Nephron progenitor cell (in vitro differentiated cells): ENCODE measurements around the gene HS6ST2.

Experiments
- DNase-seq: peaks from one replicate; pipeline ENCODE4 v3.0.0; 2021
- H3K27ac Mint-ChIP-seq: 2 replicates; pipeline ENCODE4 v1.8.0; 2021; ENCODE audit warnings: mild to moderate bottlenecking, moderate library complexity, mixed read lengths
- H3K27me3 Mint-ChIP-seq: 2 replicates; pipeline ENCODE4 v1.8.0; 2021; ENCODE audit warnings: mild to moderate bottlenecking, low read depth, mixed read lengths; ENCODE audit not compliant: poor library complexity
- H3K36me3 Mint-ChIP-seq: 2 replicates; pipeline ENCODE4 v1.8.0; 2021; ENCODE audit warnings: low read depth, mixed read lengths
- H3K4me1 Mint-ChIP-seq: 2 replicates; pipeline ENCODE4 v1.8.0; 2021; ENCODE audit warnings: mixed read lengths
- H3K4me3 Mint-ChIP-seq: 2 replicates; pipeline ENCODE4 v1.8.0; 2021; ENCODE audit warnings: mild to moderate bottlenecking, moderate library complexity, mixed read lengths
- H3K9me3 Mint-ChIP-seq: 2 replicates; pipeline ENCODE4 v1.8.0; 2021; ENCODE audit warnings: mild to moderate bottlenecking, moderate library complexity, mixed read lengths
- CTCF ChIP-seq: fragments of 200-600 bp; sonication (generic); IDR thresholded peaks from 2 replicates; pipeline ENCODE4 v1.5.0; 2021; ENCODE audit warnings: antibody characterized with exemption

Gene HS6ST2

GRCh38 chrX:132594129-132594528, 364.3 kb downstream of the HS6ST2 start:
- TF ChIP-seq CTCF: no peak
- Mint-ChIP-seq H3K4me3 (no peak overlapping the region), H3K27me3 (peaks cover 15% of the 10 kb centered on the region), H3K36me3 (no peaks in the 10 kb centered on the region), H3K9me3 (no peaks in the 10 kb centered on the region), H3K27ac (no peak overlapping the region), H3K4me1 (no peaks in the 10 kb centered on the region)
- DNase-seq: no peak

GRCh38 chrX:132592880-132593279, 365.5 kb downstream of the HS6ST2 start:
- TF ChIP-seq CTCF: peak; percentile 52
- Mint-ChIP-seq H3K27me3 (peaks cover 20% of the 10 kb centered on the region), H3K4me1 (no peaks in the 10 kb centered on the region), H3K9me3 (no peaks in the 10 kb centered on the region), H3K36me3 (no peaks in the 10 kb centered on the region), H3K27ac (no peak overlapping the region), H3K4me3 (no peak overlapping the region)
- peak; percentile 14 for DNase-seq

- Mint-ChIP-seq H3K9me3 (no peaks in the 10 kb centered on the region), H3K4me3 (no peak overlapping the region), H3K4me1 (no peaks in the 10 kb centered on the region), H3K27me3 (peaks cover 20% of the 10 kb centered on the region), H3K36me3 (no peaks in the 10 kb centered on the region), H3K27ac (no peak overlapping the region)
- DNase-seq: no peak
- TF ChIP-seq CTCF: no peak
Observed at GRCh38 chrX:132591719-132592275, 366.6 kb downstream of the HS6ST2 start.

- Mint-ChIP-seq H3K9me3 (no peaks in the 10 kb centered on the region), H3K4me3 (no peak overlapping the region), H3K27me3 (peaks cover 20% of the 10 kb centered on the region), H3K27ac (no peak overlapping the region), H3K36me3 (no peaks in the 10 kb centered on the region), H3K4me1 (no peaks in the 10 kb centered on the region)
- DNase-seq: no peak
- no peak for TF ChIP-seq CTCF
Observed at GRCh38 chrX:132590350-132591026, 367.9 kb downstream of the HS6ST2 start.

- DNase-seq: no peak
- Mint-ChIP-seq H3K27ac (no peak overlapping the region), H3K9me3 (no peaks in the 10 kb centered on the region), H3K4me1 (no peaks in the 10 kb centered on the region), H3K4me3 (no peak overlapping the region), H3K36me3 (no peaks in the 10 kb centered on the region), H3K27me3 (peaks cover 5% of the 10 kb centered on the region)
- no peak for TF ChIP-seq CTCF
Observed at GRCh38 chrX:132584936-132585335, 373.5 kb downstream of the HS6ST2 start.

- no peak for DNase-seq
- no peak for TF ChIP-seq CTCF
- peaks cover 9% of the 10 kb centered on the region for H3K27me3 Mint-ChIP-seq
- no peaks in the 10 kb centered on the region for H3K9me3 Mint-ChIP-seq
- H3K4me3 Mint-ChIP-seq: no peak overlapping the region
- H3K36me3 Mint-ChIP-seq: no peaks in the 10 kb centered on the region
- no peak overlapping the region for H3K27ac Mint-ChIP-seq
- no peaks in the 10 kb centered on the region for H3K4me1 Mint-ChIP-seq
Observed at GRCh38 chrX:132576939-132577338, 381.5 kb downstream of the HS6ST2 start.
